ENCODE measurements around the gene TAOK1.

TAOK1 gene

GRCh38 chr17:29592850-29593551, 202.8 kb downstream of the TAOK1 start, which contains the start of gene ANKRD13B:
Gene ANKRD13B (plus strand): TSS chr17:29593132. CDS start chr17:29593622, 490 bp downstream.
- DNase-seq (ENCODE audit: extremely low read depth in 1 of 2, low read depth in 1 of 2): no peak

DNA sequence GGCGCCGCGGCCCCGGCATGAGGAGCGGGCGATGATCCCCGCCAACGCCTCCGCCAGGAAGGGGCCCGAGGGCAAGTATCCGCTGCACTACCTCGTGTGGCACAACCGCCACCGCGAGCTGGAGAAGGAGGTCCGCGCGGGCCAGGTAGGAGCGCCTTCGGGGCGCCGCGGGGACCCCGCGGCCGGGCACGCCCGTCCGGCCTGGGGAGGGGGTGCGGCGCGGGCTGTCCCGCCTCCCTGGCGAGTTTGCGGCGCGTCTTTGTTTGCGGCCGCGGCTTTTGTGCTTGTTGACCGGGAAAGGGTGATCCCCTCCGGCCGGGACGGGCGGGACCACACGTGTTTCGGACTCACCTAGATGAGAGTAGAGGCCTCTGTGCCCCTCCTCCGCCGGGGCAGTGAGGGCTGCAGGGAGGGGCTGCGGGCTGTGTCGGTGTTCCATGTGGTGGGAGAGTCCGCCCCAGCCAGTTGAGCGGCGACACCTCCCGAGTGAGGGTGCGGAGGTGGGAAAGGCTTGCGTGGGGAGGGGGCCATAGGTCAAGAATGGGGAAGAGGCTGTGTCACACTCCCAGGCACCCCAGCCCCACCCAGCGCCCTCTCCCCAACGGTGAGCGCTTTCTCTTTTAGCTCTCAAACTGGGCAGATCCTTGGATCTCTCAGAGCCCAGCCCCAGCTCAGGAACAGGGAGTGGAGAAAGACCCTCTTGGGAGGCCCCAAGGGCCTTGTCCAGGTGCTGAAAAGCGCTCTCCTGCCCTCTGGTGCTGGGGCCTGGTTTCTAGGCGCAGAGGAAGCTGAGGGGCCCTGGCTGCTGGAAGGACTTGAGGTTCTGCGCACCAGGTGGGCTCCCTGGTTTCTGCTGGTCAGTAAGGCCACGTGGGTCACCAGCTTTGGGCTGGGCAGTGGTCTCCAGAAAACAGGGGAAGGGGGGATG, 203.7 kb downstream of the TAOK1 start:
- no peak for DNase-seq (ENCODE audit: extremely low read depth in 1 of 2, low read depth in 1 of 2)

- no peak for DNase-seq (ENCODE audit: extremely low read depth in 1 of 2, low read depth in 1 of 2)
These were observed 204.4 kb downstream of the TAOK1 start for GRCh38 chr17:29594519-29595090.

DNA sequence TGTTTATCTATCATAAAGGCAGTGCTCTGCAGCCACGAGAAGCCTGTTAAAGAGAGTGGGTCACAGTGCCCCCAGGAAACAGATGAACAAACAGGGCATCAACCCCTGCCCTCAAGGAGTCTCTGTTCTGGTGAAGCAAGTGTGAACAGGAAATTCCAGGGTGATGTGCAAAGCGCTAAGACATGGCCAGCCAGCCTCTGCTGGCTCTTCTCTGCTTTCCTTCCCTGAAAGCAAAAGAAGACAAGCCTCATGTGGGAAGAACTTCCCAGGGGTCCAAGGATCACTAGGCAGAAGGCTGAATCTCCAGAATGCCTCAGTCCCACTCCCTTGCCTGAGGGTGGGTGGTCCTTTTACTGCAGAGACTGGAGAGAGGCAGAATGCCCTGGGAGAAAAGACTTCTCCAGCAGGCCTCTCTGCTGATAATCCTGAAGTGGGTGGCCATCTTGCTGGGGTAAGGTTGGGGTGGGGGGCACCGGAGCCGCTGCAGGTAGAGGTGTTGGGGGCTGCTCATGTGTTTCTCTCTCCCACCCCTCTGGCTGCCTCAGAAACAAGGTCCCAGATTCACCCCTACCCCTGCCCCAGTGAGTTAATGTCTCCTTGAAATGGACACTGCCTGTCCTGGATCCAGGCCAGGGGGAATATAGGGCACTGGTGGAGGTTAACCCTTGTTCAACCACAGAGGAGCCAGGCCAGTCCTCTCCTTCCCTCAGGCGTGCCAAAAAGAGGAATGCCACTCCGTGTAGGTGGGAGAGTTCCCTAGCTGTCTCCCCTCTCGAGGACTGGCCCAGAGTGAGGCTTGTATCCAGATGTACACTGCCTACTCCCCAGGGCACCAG, 205.2 kb downstream of the TAOK1 start:
- DNase-seq (ENCODE audit: extremely low read depth in 1 of 2, low read depth in 1 of 2): no peak

DNA sequence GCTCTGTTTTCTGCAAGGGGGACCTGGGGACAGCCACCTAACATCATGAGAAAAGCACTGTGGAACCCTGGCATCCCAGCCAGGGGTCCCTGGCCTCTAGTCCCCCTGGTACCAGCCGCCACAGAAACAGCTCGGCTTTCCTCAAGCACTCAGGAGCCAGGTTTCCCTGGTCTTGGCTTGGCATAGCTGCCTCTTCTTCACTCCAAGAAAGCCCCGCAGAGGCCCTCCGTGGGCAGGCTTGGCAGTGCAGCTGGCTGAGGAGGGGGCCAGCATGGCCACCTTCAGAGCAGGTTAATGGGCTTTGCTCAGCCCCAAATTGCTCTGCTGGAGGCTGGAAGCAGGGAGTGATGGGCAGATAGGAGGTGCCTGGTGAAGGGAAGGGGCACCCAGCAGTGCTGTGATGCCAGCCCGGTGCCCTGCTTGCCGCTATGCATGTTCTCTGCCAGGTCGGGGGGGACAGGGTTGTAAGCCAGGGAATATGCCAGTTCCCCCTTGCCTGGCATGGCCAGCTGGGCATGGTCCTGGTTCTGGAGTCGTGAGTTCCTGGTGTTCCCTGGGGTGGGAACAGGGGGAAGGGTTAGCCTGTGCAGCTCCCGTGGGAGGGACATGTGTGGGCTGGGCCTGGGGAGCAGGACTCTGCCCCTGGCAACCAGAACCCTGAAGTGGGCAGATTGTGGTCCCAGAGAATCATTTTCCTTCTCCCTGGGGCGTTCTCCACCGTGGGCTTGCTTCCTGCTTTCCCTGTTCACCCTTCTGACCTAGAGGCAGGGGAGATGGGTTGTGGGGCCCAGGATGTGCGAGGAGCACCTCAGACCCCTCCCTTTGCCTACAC, 206.0 kb downstream of the TAOK1 start:
- DNase-seq (ENCODE audit: extremely low read depth in 1 of 2, low read depth in 1 of 2): no peak

DNA sequence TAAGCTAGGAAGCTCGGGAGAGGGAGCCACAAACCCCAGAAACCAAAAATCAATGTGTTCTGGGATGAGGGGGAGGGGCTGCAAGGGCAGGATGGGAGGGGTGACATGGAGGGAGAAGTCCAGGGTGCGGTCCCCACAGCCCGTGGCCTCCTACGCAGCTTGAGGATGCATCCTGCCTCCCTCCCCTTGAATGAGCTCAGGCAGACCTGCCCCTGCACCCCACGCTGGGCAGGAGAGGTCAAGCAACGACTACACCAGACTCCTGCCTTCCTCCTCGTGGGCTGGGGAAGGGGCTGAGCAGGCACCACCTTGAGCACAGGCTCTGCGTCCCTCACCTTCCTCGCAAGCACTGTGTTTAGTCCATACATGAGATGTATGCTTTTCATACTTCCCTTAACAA, 206.6 kb downstream of the TAOK1 start:
- no peak for DNase-seq (ENCODE audit: extremely low read depth in 1 of 2, low read depth in 1 of 2)

GRCh38 chr17:29597361-29598172, 207.4 kb downstream of the TAOK1 start:
- no peak for DNase-seq (ENCODE audit: extremely low read depth in 1 of 2, low read depth in 1 of 2)

Measured in activated CD8-positive, alpha-beta memory T cell treated with anti-CD3 and anti-CD28 coated beads for 1 hour (primary cell).